ENCODE results near the gene PRR22.

Gene PRR22

DNA sequence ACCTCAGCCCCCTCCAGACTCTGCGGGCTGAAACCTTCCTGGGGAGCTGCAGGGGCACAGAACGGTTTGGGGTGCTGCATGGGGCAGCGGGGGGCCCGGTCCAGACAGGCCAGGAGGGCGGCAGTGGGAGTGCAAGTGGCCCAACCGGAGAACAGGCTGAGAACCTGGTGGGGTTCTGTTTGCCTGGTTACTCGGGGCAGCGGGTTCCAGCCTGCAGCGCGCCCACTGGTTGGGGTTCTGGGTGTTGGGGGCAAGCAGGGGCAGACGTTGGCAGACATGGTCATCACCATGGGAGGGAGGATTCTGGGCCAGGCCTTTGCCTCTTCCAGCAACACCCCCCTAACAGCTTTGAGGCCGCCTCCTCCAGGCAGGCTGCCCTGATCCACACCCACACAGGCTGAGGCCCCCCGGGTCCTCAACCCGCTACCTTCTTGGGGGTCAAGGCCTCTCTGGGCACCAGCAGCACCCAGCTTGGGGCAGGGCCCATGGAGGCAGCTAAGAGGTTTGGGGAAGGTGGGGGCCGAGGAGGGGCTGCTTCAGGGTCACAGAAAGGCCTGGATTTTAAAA is at the start of gene PRR22:
Gene PRR22, minus strand, starts transcription at position 166 of the 567 bp plus-strand sequence. Its CDS starts 86 bp downstream, at position 80.
- no peak for DNase-seq

DNA sequence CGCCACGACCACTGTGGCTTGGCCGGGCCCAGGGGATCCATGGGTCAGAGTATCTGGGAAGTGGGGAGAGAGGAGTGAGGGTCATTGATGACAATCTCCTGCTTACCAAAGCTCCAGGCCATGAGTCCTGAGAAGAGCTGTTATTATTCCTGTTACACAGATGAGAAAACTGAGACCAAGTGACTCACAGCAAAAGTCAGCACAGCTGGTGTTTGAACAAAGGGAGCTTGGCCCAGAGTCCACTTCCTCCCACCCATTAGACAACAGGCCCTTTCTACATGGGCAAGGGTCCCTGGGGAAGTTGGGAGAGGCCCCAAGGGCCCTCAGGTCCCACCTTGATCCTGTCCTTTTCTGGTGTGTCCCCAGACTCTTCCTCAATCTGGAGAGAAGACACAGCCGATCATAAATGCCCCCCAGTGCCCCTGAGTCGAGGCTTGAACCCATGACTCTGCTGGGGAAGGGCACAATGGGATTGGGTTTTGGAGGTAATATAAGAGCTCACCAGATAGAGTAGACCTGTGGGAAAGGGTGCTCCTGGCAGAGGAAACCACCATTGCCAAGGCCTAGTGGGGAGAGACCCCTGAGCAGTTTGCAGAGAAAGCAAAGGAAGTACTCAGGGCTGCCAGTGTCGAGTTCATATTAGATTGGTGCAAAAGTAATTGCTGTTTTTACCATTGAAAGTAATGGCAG is 48.1 kb upstream of the PRR22 start:
- no peak for DNase-seq

GRCh38 chr19:5832061-5832460 is 47.5 kb upstream of the PRR22 start:
- DNase-seq = no peak

DNA sequence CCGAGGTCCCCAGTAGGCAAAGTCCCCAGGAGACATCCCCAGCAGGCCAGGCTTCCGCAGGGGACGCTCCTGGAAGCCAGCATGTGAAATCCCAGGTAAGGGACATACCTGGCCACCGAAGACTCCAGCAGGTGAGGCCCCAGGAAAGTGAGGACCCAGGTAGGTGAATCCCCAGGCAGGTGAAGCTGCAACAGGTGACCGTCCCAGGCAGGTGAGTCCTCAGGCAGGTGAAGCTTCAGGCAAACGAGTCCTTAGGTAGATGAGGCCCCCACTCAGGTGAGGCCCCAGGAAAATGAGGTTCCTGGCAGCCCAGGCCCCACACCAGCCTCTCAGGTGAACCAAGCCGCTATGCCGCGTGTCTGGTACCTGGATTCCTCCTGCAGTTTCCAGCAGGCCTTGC is 46.6 kb upstream of the PRR22 start:
- DNase-seq = no peak

DNA sequence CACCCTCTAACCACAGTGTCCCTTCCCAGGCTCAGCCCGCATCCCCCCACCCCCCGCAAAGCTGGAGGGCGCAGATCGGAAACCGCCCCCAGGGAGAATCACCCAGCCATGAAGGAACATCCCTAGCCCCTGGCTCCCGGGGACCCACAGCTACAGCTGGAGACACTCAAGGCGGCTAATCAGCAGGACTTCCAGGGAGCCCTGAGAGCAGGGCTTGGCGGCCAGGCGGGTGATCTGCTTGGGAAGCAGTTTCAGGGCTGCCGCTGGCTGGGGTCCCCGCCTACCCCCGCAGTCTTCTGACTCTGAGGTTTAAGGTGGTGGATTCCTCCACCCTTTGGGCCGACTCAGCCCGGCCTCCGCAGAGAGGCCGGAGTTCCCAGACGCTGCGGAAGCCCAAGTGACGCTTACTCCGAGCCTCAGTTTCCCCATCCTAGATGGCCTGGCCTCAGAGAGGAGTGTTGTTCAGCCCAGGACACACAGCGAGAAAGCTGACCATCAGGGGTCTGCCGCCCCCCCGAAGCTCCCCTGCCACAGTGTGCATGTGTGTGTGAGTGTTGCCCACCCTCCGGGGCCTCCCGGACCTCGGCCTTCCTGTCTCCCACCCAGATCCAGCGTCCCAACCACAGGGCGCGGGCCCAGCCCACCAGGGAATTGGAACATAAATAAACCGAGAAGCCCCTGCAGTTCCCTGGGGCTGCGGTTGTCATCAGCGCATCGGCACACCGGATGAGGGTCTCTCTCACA is 45.2 kb upstream of the PRR22 start:
- DNase-seq = no peak

- peak; percentile 68 for DNase-seq
Observed at GRCh38 chr19:5828661-5829566, 44.4 kb upstream of the PRR22 start.

GRCh38 chr19:5827891-5828660 is 43.5 kb upstream of the PRR22 start:
- DNase-seq = peak; percentile 96

DNA sequence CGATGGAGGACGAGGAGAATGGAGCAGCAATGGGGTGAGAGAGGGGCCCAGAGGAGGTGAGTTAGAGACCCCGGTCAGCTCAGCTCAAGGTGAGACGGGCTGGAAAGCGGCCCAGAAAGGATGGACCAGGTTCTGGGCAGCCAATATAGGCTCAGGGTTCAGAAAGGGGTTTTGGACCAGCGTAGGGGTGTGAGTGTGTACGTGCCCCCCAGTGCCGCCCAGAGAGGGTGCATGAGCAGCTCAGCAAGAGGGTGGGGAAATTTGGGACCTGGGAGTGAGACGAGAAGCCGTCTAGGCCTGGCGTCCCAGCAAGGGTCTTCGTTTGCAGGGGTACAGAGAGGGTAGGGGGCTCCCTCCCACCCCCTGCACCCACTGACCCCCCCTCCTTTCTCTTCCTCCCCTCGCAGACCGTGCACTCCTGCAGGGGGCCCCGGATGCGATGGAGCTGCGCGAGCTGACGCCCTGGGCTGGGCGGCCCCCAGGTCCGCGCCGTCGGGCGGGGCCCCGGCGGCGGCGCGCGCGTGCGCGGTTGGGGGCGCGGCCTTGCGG is 42.9 kb upstream of the PRR22 start:
- no peak for DNase-seq

GRCh38 chr19:5826531-5827341 is 42.2 kb upstream of the PRR22 start:
- DNase-seq = peak; percentile 37

DNA sequence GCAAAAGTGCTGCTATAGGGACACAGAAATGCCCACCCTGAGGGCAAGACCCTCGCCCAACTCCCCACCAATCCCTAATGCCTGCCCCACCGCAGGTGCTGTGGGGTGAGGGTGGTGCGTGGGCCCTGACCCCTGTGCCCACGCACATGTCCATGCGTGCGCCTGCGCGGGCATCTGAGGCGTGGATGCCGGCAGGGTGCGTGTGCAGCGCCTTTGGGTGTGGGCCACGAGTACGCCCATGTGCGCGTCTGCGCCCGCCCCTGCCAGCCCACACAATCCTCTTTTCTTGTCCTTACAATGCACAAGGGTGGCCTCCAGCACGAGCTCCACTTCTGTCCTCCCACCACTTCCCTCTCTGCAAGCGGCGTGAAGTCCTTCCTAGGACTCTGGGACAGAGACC is 40.6 kb upstream of the PRR22 start:
- DNase-seq = no peak

- no peak for DNase-seq
Observed at GRCh38 chr19:5824751-5825150, 40.2 kb upstream of the PRR22 start.

DNA sequence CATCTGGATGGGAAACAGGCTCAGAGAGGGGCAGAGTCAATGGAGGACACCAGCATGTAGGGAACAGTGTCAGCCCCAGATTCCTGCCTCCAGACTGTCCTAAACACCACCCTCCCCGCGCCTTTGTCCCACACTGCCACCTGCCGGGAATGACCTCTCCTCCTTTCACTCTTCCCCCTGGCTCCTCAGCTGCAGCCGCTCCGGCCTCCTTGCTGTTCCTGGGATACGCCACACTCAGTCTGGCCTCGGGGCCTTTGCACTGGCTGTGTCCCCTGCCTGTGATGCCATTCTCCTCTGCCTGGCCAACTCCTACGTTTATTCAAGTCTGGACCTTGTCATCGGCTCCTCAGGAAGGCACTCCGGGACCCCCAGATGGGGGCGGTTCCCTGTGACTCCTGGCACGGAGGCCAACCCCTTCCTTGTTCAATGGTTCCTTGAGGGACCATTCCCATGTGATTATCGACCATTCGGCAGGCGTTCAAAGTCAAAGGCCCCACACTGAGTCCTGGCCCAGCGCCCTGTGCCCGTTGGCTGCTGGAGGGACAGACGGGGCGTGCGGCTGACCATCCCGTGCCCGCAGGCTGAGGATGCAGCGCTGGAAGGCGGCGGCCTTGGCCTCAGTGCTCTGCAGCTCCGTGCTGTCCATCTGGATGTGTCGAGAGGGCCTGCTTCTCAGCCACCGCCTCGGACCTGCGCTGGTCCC is 39.2 kb upstream of the PRR22 start:
- DNase-seq = no peak

GRCh38 chr19:5822181-5822844 is 37.8 kb upstream of the PRR22 start:
- DNase-seq = no peak

DNA sequence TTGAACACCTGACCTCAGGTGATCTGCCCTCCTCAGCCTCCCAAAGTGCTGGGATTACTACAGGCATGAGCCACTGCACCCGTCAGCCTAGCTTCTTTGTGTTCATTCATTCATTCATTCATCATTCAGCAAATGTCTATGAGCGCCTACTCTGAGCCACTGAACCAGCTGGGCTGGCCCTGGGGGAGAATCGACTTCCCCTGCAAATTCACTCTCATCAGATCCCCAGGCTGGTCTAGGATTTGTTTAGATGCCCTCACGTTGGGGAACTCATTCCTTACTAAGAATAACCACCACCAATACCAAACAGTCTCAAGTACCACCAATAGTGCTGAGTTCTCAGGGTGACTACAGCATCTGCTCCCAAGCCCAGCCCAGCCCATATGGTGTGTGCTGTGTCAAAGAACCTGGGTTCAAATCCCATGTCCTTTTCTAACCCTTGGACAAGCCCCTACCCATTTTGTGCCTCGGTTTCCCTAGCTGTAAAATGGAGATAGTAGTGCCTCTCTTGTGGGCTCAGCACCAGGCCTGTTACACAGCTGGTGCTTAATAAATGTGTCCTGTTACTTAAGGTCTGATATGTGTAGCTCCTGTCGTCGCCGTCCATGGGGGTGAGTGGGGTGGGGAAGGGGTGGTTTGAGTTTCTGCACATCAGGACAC is 37.1 kb upstream of the PRR22 start:
- DNase-seq = no peak

DNA sequence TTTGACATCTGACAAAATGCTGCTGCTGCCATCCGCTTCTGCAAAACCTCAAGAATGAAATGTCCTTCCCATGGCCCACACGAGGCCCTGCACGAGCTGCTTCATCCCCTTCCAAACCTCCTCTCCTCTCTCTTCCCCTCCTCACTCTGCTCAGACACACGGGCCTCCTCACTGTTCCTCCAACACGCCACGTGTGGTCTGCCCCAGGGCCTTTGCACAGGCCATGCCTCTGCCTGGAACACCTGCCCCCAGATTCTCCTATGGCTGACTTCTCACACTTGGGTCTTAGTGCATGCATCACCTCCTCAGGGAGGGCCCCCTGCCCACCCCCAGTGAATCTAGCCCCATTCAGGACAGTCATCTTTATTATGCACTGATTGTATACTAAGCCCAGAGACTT is 36.2 kb upstream of the PRR22 start:
- no peak for DNase-seq

GRCh38 chr19:5818594-5818993 is 34.0 kb upstream of the PRR22 start:
- DNase-seq = no peak

DNA sequence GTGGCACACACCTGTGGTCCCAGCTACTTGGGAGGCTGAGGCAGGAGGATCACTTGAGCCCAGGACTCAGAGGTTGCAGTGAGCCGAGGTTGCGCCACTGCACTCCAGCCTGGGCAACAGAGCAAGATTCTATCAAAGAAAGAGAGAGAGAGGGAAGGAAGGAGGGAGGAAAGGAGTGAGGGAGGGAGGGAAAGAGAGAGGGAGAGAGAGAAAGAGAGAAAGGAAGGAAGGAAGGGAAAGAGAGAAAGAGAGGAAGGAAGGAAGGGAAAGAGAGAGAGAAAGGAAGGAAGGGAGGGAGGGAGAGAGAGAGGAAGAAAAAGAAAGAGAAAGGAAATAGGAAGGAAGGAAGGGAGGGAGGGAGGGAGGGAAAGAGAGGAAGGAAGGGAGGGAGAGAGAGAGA is 32.7 kb upstream of the PRR22 start:
- no peak for DNase-seq

- no peak for DNase-seq
Observed at GRCh38 chr19:5814852-5815246, 30.3 kb upstream of the PRR22 start.

DNA sequence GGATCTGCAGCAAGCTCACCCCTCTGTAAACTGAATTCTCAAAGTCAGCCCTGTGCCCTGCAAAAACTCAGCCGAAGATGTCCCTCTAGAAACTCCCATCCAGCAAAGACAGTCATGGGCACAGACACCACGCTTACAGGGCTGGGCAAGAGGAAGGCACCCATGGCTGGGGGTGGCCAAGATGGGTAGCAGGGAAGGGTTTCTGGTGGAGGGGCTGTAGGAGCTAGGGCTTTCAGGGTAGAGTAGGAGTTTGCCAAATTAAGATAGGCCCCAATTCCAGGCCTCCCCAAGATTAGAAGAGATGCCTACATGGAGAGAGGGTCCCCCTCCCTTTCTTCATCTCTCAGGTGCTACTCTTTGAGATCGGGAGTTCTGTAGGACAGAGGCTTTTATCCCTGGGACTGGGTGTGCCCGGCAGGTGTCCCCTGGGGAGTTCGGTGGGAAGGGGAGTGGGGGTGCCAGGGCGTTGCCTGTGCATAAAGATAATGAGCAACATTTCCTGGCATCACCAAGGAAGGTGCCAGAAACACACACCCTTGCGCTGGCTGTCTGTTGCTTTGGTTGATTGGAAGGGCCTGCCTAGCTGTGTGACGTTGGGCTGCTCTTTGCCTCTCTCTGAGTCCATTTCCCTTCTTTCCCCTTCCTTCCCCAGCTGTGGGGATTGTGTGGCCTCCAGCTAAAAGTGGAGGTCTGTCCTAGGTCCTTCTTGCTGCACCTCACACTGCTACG is 29.7 kb upstream of the PRR22 start:
- DNase-seq = no peak
